ENCODE measurements around the gene TBX4.
A peak's percentile ranks its signal among the peaks of the same experiment; 100 is the strongest.
"Not testable (repeated sequence)": the region's sequence is repeated elsewhere in the genome, so short reads cannot be mapped to it uniquely, and the experiment has no call there.

The TBX4 gene

GRCh38 chr17:61413661-61414126, 38.5 kb upstream of the TBX4 start:
- DNase-seq, result no peak

DNA sequence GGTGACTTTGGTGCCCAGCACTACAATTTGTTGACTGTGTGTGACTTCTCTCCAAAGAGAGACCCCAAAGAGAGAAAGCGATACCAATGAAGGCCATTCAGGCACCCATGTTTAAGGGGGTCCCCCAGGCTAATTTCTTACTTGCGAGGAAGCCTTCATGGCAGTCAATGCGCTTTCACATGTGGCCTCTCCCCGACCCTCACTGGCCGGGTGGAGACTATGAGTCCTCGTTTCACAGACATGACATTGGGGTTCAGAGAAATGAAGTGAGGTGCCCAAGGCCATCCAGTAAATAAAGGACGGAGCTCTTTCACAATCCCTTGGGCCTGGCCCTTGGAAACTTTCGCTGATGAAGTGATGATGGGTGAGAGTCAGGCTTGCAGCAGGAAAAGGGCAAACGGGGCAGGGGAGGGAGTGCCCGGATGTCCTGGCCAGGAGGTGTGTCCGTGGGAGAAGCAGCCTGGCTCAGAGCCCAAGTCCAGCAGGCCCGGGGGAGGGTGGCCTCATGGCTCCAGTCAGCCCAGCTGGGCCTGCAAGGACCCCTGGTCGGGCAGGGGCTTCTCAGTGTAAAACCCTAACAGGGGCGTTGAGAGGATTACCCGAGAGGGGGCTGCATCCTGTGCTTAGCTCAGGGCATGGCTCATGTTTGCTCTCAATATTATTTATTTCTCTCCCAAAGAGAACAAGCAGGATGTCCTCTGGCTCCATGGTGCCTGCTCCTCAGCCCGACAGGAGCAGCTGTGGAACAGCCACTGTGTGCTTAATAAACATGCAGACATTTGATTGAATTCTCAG, 37.9 kb upstream of the TBX4 start:
- DNase-seq, result no peak

DNA sequence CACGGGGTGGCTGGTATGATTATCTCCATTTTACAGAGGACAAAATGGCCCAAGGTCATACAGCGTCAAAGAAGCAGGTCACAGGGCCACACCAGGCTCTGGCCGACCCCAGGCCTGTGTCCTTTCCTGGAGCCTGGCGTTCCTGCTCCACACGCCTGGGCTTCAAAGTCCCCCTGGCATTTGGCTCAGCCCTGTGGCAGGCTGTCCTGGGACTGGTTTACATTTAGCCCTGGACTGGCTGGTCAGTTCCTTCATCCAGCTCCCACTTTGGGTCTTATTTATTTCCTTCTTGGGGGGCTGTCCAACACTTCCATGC, 37.3 kb upstream of the TBX4 start:
- no peak for DNase-seq

DNA sequence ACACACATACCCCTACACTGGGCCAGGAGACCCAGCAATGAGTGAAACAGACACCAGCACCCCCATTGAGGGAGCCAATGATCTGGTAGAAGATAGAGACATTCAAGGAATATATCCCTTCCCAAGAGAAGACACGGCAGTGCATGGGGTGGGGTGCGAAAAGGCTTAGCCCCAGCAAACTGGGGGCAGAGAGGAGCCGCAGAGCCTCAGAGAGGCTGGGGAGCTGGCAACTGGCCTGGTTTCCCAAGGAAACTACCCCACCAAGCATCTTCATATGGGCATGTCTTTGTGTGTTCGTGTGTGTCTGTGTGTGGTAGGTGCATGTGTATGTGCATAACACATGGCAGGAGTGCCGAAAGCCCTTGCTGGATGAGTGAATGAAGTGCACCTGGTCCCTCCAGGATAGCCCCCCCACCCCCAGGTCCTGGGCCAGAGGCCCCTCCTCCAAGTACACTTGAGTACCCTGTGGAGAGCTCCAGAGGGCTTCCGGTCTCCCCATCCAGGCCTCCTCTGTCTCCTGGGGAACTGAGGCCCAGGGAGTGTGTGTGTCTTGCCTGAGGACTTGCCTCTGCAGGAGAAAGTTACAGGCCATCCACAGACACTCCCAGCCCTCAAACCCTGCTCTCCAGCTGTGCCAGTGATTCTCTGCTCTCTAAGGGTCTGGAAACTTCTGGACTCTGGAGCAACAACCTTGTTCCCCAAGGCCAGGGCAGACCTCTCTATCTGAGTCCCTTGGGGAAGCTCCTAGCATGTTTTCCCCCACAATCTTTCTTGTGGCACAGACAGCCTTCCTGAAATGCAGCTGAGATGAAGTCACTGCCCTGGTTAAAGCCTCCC, 36.6 kb upstream of the TBX4 start:
- no peak for DNase-seq

GRCh38 chr17:61416211-61416539, 36.0 kb upstream of the TBX4 start:
- DNase-seq, result no peak

DNA sequence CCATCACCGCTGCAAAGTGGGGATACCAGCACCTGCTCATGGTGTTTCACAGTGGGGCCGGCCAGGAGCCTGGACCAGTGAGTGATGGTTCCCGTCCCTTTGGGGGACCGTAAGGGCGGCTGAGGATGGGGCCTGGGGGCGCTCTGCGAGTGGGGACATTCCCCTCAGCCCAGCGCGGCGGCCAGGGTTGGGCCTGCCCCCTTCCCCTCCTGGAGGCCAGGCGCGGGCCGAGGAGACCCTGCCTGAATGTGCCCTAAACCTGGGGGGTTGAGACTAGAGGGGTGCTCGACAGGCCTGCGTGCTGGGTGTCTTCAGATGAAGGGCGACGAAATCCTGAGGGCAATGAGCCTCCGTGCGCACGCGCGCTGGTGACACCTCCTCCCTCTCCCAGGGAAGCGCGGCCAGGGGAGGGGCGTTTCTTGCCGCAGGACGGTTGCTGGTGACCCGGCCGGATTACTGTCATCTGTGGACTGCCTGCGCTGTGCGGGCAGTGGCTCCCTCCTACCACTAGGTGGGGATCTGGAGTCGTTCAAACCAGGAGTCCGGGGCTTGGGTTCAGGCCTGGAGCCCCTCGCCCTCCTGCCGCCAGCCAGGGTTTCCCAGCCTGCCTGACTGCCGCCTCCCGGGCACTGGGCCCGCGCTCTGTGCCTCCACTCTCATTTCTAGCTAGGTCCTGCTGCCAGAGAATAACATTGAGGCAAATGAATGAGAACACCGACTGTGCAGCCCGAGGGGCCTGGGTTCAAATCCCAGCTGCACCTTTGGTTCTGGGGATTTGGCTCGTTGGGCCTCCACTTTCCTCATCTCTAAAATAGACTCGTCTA, 35.5 kb upstream of the TBX4 start:
- peak; percentile 86 for DNase-seq

GRCh38 chr17:61418449-61418848, 33.8 kb upstream of the TBX4 start:
- DNase-seq, result no peak

DNA sequence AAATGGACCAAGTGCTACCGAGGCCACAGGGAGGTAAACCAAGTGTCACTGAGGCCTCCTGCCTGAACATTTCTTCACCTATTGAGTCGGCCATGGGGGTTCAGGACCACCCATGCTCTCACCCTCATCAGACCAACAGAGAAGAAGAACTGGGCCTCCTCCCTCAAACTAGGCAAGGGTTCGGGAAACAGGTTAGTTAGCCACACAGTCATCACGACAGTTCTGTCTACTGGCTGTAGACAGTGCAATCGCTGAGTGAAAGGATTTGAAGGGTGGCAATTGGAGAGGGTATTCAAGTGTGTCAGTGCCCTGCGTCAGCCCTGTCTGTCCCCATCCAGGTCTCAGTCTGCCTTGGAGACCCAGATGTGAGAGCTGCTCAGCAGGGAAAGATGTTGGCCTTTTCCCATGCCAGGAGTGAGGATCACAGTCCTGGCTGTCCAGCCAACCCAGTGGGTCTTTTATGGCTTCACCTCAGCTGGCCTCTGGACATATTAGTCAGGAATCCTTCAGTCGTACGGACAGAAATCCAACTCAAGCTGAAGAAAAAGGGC, 32.7 kb upstream of the TBX4 start:
- DNase-seq, result no peak

DNA sequence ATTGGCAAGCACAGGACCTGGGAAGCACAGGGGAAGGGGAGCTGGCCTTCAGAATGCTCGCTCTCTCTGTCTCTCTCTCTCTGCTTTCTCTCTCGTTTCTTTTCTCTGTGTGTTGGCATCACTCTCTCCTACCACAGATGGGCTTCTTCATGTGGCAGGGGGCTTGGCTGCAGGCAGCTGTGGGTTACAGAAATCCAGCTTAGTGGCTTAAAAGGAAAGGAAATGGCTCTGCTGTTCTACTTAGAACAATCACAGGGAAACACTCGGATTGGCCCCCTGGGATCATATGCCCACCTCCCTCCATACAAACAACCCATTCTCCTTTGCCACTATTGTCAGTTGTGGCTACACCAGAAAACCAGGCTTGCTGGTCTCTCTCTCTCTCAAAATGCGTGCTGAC, 32.2 kb upstream of the TBX4 start:
- no peak for DNase-seq

DNA sequence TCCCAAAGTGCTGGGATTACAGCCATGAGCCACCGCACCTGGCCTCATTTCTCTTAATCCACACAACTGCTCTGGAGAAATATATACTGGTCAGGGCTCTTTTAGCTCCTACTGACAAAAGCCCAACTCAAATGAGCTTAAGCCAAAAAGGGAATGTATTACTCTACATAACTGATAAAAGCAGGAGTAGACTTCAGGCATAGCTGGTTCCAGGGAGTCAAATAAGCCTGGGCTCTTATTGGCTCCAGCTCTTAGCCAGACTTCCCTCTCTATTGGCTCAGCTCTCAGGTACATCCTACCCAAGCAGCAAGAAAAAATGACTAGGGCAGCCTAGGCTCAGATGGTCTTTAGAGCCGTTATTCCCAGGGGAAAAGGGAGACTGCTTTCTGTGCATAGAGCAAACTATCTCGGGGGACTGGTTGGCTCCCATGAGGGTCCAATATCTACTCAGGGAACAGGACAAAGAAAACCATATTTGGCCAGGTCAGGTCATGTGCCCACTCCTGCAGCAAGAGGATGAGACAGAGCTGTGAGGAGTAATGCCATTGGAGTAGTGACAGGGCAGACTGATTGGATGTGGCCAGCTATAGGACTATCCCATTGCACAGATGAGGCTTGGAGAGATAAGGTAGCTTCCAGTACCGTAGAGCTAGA, 31.4 kb upstream of the TBX4 start:
- DNase-seq, result no peak

GRCh38 chr17:61421460-61421859, 30.8 kb upstream of the TBX4 start:
- DNase-seq, result no peak

DNA sequence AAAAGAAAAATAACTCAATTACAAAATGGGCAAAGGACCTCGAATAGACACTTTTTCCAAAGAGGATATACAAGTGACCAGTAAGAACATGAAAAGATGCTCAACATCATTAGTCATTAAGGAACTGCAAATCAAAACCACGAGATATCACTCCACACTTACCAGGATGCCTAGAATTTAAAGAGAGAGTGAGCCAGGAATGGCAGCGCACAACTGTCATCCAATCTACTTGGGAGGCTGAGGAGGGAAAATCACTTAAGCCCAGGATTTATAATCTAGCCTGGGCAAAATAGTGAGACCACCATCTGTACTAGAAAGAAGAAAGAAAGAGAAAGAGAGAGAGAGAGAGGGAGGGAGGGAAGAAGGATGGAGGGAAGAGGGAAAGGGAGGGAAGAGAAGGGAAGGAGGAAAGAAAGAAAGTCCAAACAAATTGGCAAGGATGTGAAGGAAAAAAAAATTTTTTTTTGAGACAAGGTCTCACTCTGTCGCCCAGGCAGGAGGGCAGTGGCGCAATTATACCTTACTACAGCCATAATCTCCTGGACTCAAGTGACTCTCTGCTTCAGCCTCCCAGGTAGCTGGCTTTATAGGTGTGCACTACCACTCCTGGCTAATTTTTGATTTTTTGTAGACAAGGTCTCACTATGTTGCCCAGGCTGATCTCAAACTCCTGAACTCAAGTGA, 30.0 kb upstream of the TBX4 start:
- no peak for DNase-seq

- DNase-seq, result no peak
Observed at GRCh38 chr17:61422869-61423268, 29.4 kb upstream of the TBX4 start.

DNA sequence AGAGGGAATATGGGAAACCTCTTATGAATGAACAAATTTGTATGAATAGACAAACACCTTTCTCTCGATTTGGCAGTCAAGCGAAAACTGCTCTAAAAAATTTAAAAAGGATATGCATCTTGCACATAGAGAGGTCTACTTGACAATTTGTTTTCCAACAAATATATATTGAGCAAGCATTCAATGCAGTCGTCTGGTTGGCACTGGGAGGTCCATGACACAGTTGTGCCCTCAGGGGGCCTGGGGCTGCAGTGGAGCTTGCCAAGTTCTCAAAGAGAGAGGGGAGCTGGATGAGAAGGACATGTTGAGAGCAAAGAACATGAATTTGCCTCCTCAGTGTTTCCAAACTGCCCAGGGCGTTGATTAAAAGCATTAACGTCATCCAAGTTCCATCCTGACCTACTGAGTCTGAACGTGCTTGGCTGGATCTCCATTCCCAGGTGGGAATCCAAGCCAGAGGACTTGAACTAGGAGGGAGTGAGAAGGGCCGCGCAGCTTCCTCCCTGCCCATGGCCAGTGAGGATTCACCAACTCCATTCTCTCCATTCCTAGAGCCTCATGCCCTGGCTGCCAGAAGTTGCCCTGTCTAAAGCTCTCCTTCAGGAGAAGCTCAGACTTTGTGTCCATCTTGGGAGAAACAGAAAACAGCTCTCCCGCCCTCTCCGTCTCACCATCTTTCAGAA, 28.1 kb upstream of the TBX4 start:
- DNase-seq, result no peak

DNA sequence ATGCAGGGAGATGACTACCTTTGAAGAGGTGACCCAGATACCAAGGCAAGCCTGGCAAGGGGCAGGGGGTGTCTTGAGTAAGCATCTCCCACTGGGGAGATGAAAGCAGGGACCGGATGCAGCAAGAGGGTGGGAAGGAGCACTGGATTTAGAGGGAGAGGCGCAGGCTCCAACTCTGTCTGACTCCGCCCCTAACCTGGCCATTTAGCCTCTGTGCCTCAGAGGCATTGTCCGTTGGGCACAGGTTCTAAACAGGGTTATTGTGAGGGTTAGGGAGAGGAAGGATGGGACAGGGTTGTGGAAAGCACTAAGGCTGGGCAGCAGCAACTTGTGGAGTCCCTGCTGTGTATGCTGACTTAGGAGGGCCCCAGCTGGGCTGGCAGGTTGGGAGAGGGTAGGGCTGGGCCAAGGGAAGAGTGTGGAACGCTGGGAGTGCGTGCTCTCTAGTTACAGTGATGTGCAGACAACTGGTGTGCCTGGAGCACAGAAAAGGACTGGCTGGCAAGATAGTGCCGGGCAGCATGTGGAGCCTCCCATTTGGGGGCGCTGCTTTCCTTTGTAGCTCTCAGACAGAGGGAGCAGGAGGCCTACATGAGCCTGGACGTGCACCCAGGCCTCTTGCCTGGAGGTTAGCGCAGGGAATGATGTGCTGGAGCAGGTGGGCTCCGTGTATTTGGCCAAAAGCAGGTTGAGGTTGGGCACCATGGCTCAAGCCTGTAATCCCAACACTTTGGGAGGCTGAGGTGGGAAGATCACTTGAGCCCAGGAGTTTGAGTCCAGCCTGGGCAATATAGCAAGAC, 26.3 kb upstream of the TBX4 start:
- DNase-seq, result peak; percentile 39

DNA sequence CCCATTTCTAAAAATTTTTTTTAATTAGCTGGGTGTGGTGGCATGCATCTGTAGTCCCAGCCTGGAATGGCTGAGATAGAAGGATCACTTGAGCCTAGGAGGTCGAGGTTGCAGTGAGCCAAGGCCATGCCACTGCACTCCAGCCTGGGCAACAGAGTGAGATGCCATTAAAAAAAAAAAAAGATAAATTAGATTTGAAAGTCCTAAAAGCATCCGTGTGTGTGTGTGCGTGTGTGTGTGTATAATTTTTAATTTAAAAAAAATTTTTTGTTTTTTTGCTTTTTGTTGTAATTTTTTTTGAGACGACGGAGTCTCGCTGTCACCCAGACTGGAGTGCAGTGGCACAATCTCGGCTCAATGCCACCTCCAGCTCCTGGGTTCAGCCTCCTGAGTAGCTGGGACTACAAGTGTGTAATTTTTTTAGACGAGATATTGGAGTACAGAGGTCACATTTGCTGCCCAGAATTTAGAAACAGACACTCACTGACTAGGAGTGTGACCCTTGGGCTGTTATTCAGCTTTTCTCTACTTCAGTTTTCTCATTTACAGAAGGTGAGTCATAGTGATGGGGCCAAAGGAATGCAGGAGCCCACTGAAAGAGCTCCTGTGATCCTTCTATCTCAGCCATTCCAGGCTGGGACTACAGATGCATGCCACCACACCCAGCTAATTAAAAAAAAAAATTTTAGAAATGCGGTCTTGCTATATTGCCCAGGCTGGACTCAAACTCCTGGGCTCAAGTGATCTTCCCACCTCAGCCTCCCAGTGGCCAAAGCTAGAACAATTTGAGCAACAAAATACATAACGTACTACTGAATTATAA, 25.5 kb upstream of the TBX4 start:
- no peak for DNase-seq

DNA sequence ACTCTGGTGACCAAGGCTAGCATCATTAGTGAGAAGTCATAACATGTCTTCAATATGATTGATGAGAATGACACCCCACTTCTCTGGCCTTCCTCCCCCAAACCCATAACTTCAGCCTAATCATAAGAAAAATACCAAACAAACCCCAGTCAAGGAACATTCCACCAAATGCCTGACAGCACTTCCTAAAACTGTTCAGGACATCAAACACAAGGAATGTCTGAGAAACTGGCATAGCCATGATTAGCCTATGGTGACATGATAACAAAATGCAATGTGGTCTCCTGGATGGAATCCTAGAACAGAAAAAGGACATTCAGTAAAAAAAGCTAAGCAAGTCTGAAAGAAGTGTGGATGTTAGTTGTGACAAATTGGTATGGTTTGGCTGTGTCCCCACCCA, 24.7 kb upstream of the TBX4 start:
- no peak for DNase-seq

DNA sequence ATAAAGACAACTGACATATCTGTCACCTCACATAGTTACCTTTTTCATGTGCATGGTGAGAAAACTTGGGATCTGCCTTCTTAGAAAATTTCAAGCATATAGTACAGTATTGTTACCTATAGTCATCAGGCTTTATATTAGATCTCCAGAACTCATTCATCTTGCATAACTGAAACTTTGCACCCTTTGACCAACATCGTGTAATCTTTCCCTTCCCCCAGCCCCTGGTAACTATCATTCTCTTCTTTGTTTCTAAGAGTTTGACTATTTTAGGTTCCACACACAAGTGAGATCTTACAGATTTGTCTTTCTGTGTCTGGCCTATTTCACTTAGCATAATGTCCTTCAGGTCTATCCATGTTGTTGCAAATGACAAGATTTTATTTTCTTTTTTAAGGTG, 22.9 kb upstream of the TBX4 start:
- DNase-seq, result no peak

DNA sequence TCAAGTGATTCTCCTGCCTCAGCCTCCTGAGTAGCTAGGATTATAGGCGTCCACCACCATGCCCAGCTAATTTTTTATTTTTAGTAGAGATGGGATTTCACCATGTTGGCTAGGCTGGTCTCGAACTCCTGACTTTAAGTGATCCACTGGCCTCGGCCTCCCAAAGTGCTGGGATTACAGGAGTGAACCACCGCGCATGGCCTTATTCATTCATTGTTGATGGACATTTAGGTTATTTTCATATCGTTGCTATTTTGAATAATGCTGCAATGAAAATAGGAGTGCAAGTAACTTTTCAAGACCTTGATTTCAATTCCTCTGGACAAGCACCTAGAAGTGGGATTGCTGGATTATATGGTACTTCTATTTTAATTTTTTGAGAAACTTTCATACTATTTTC, 22.4 kb upstream of the TBX4 start:
- DNase-seq, result not testable (repeated sequence)

Measured in OCI-M1 (cell line).